ENCODE data around the gene CFAP54.
"Not testable (repeated sequence)": the region's sequence is repeated elsewhere in the genome, so short reads cannot be mapped to it uniquely, and the experiment has no call there.

Gene CFAP54

DNA sequence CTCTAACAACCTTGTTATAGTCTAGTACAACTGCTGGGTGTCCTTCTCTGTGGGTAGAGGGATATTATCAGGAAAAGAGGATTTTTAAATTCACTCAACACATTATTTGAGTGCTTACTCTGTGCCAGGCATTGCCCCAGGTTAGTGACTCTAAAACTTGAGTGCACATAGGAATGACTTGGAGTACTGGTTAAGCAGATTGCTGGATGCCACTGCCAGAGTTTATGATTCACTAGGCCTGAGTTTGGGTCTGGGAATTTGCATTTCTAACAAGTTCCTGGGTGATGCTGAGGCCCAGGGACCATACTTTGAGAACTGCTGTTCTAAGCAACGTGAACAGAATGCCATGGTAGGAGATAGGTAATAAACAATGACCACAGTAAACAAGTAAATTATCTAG is 96.6 kb downstream of the CFAP54 start:
- ChIA-PET CTCF (no interaction called here), POLR2A (no interaction called here)
- no peaks in the 10 kb centered on the region for H3K4me1 ChIP-seq (ENCODE audit: control insufficient read depth, insufficient read depth, low read length)
- H3K9me3 ChIP-seq (ENCODE audit: control insufficient read depth, insufficient read depth, low read depth, low read length): no peaks in the 10 kb centered on the region
- no peak for TF ChIP-seq ZNF521 (tag by site-specific recombination; IDR thresholded peaks at IDR 0.05)
- no peak overlapping the region for H3K27ac ChIP-seq (ENCODE audit: extremely low read depth, low read depth, low read length)
- H3K4me3 ChIP-seq (ENCODE audit: low read depth, low read length): no peak overlapping the region
- no peaks in the 10 kb centered on the region for H3K36me3 ChIP-seq (ENCODE audit: control insufficient read depth in 2 of 2, insufficient read depth in 1 of 2, low read length in 2 of 2)

DNA sequence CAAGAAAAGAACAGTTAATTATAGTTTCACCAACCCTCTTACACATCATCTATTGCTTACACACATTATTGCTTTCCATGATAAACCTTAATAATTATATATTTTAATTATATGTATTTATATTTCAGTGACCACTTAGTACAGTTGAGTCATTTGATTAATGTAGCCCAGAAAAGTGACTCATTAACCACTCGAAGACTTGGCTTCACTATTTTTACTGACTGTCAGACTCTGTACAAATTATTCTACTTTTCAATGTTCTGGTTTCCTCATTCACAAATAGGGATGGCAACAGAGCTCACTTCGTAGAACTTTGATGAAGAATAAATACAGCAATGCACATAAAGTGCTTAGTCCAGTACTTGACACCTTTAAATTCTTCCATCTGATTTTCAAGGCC is 98.3 kb downstream of the CFAP54 start:
- Histone ChIP-seq H3K36me3 (ENCODE audit: control insufficient read depth in 2 of 2, insufficient read depth in 1 of 2, low read length in 2 of 2) (no peaks in the 10 kb centered on the region), H3K27ac (ENCODE audit: extremely low read depth, low read depth, low read length) (no peak overlapping the region), H3K4me3 (ENCODE audit: low read depth, low read length) (no peak overlapping the region), H3K4me1 (ENCODE audit: control insufficient read depth, insufficient read depth, low read length) (no peaks in the 10 kb centered on the region), H3K9me3 (ENCODE audit: control insufficient read depth, insufficient read depth, low read depth, low read length) (no peaks in the 10 kb centered on the region)
- TF ChIP-seq HOXC10 (CRISPR knock-in tag; IDR thresholded peaks at IDR 0.05) (no peak), ZNF571 (tag by site-specific recombination; IDR thresholded peaks at IDR 0.05) (no peak), SP7 (tag by site-specific recombination; IDR thresholded peaks at IDR 0.05) (no peak), ZNF121 (tag by site-specific recombination; IDR thresholded peaks at IDR 0.05) (no peak), ZNF747 (tag by site-specific recombination; IDR thresholded peaks at IDR 0.05) (no peak)
- TF ChIP-seq, protein P1, sequence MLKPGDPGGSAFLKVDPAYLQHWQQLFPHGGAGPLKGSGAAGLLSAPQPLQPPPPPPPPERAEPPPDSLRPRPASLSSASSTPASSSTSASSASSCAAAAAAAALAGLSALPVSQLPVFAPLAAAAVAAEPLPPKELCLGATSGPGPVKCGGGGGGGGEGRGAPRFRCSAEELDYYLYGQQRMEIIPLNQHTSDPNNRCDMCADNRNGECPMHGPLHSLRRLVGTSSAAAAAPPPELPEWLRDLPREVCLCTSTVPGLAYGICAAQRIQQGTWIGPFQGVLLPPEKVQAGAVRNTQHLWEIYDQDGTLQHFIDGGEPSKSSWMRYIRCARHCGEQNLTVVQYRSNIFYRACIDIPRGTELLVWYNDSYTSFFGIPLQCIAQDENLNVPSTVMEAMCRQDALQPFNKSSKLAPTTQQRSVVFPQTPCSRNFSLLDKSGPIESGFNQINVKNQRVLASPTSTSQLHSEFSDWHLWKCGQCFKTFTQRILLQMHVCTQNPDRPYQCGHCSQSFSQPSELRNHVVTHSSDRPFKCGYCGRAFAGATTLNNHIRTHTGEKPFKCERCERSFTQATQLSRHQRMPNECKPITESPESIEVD (tag by site-specific recombination; IDR thresholded peaks at IDR 0.05): no peak
- ChIA-PET POLR2A (no interaction called here), CTCF (no interaction called here)

DNA sequence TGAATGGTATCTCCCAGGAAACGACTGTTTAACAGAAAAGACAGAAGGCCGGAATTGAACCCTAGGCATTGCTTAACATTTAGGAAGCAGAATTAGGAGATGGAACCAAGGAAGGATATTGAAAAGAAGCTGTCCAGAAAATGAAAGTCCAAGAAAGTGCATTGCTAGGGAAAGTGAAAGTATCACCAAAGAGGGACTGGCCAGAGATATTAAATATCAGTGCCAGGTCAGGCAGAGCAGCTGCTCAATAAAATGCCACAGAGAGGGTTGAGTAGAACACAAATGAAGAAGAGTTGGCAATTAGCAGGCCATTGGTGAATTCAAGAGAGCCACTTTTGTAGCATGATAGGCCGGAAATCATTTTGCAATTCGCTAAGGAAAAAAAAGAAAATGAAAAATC is 101.6 kb downstream of the CFAP54 start:
- POLR2A ChIA-PET: no interaction called here

DNA sequence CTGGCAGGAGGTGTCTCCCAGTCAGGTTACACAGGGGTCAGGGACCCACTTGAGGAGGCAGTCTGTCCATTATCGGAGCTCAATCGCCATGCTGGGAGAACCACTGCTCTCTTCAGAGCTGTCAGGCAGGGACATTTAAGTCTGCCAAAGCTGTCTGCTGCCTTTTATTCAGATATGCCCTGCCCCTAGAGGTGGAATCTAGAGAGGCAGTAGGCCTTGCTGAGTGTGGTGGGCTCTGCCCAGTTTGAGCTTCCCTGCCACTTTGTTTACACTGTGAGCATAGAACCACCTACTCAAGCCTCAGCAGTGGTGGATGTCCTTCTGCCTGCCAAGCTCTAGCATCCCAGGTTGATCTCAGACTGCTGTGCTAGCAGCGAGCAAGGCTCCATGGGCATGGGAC is 115.0 kb downstream of the CFAP54 start:
- CTCF ChIA-PET; H3K9me3 ChIP-seq (ENCODE audit: control insufficient read depth, insufficient read depth, low read depth, low read length); H3K27ac ChIP-seq (ENCODE audit: extremely low read depth, low read depth, low read length); H3K4me3 ChIP-seq (ENCODE audit: low read depth, low read length); H3K4me1 ChIP-seq (ENCODE audit: control insufficient read depth, insufficient read depth, low read length); H3K36me3 ChIP-seq (ENCODE audit: control insufficient read depth in 2 of 2, insufficient read depth in 1 of 2, low read length in 2 of 2); POLR2A ChIA-PET: not testable (repeated sequence)

More for the DNA sequence above, 101.6 kb downstream of the CFAP54 start:
- no peak overlapping the region for H3K27ac ChIP-seq (ENCODE audit: extremely low read depth, low read depth, low read length)
- no peaks in the 10 kb centered on the region for H3K36me3 ChIP-seq (ENCODE audit: control insufficient read depth in 2 of 2, insufficient read depth in 1 of 2, low read length in 2 of 2)
- H3K4me1 ChIP-seq (ENCODE audit: control insufficient read depth, insufficient read depth, low read length): no peaks in the 10 kb centered on the region
- no peaks in the 10 kb centered on the region for H3K9me3 ChIP-seq (ENCODE audit: control insufficient read depth, insufficient read depth, low read depth, low read length)
- CTCF ChIA-PET: no interaction called here
- no peak overlapping the region for H3K4me3 ChIP-seq (ENCODE audit: low read depth, low read length)
- TF ChIP-seq ZNF423 (tag by site-specific recombination; IDR thresholded peaks at IDR 0.05) (no peak), PRDM1 (tag by site-specific recombination; IDR thresholded peaks at IDR 0.05) (peak; percentile 81), ZBTB8A (tag by site-specific recombination; IDR thresholded peaks at IDR 0.05) (no peak)

DNA sequence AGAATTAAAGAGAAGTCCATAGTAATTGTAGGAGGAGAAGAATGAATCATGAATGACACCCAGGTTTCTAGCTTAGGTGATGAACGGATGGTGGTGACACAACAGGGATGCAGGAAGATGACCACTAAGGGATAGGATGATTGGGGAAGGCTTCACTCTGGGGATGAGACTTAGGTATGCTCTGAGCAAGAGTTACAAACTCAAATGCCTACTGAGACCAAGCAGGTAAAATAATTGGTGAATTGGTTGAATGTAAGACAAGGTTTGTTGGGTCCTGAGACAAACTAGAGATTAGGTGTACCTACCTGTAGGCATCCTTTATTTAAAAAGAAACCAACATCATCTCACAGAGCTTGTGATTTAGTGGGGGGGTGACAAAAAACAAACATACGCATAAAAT is 116.3 kb downstream of the CFAP54 start:
- ChIA-PET CTCF (interaction anchor here (0.6 kb wide), 1 partner anchor 139 kb away, joined by 3 read pairs; no protein-coding TSS in a partner anchor), POLR2A (no interaction called here)
- no peaks in the 10 kb centered on the region for H3K4me1 ChIP-seq (ENCODE audit: control insufficient read depth, insufficient read depth, low read length)
- no peak for TF ChIP-seq ZFHX2 (tag by site-specific recombination; conservative IDR thresholded peaks at IDR 0.05)
- TF ChIP-seq TRIM28 (IDR thresholded peaks at IDR 0.05; ENCODE audit: borderline replicate concordance, low read length): no peak
- no peak overlapping the region for H3K27ac ChIP-seq (ENCODE audit: extremely low read depth, low read depth, low read length)
- no peak overlapping the region for H3K4me3 ChIP-seq (ENCODE audit: low read depth, low read length)
- no peaks in the 10 kb centered on the region for H3K9me3 ChIP-seq (ENCODE audit: control insufficient read depth, insufficient read depth, low read depth, low read length)
- no peaks in the 10 kb centered on the region for H3K36me3 ChIP-seq (ENCODE audit: control insufficient read depth in 2 of 2, insufficient read depth in 1 of 2, low read length in 2 of 2)

DNA sequence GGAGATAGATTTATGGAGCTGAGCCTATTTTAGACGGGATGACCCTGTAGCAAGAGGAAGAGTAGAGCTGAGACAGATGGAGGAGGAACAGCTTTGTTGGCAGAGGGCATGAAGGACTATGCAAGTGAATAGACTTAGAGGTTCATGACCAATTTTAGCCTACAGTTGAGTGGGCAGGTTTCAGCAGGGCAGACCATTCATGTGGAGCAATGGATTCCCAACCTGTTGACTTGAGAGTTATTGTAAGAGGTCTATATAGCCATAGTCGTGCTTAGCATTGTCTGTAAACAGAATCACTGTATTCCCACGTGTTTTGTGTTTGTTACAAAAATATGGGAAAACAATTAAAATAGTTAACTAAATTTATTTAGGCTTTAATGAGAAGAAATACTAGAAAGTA is 116.8 kb downstream of the CFAP54 start:
- H3K9me3 ChIP-seq (ENCODE audit: control insufficient read depth, insufficient read depth, low read depth, low read length): no peaks in the 10 kb centered on the region
- ChIA-PET CTCF (no interaction called here), POLR2A (no interaction called here)
- H3K4me3 ChIP-seq (ENCODE audit: low read depth, low read length): no peak overlapping the region
- no peaks in the 10 kb centered on the region for H3K36me3 ChIP-seq (ENCODE audit: control insufficient read depth in 2 of 2, insufficient read depth in 1 of 2, low read length in 2 of 2)
- no peaks in the 10 kb centered on the region for H3K4me1 ChIP-seq (ENCODE audit: control insufficient read depth, insufficient read depth, low read length)
- H3K27ac ChIP-seq (ENCODE audit: extremely low read depth, low read depth, low read length): no peak overlapping the region
- TF ChIP-seq ZNF521 (tag by site-specific recombination; IDR thresholded peaks at IDR 0.05) (no peak), MEIS1 (CRISPR knock-in tag; IDR thresholded peaks at IDR 0.05; ENCODE audit: borderline replicate concordance) (no peak), ZFP37 (tag by site-specific recombination; IDR thresholded peaks at IDR 0.05) (no peak), RBAK (tag by site-specific recombination; IDR thresholded peaks at IDR 0.05) (no peak), ZNF157 (tag by site-specific recombination; IDR thresholded peaks at IDR 0.05) (no peak), ZSCAN30 (tag by site-specific recombination; IDR thresholded peaks at IDR 0.05) (no peak)
- TF ChIP-seq, protein P2, sequence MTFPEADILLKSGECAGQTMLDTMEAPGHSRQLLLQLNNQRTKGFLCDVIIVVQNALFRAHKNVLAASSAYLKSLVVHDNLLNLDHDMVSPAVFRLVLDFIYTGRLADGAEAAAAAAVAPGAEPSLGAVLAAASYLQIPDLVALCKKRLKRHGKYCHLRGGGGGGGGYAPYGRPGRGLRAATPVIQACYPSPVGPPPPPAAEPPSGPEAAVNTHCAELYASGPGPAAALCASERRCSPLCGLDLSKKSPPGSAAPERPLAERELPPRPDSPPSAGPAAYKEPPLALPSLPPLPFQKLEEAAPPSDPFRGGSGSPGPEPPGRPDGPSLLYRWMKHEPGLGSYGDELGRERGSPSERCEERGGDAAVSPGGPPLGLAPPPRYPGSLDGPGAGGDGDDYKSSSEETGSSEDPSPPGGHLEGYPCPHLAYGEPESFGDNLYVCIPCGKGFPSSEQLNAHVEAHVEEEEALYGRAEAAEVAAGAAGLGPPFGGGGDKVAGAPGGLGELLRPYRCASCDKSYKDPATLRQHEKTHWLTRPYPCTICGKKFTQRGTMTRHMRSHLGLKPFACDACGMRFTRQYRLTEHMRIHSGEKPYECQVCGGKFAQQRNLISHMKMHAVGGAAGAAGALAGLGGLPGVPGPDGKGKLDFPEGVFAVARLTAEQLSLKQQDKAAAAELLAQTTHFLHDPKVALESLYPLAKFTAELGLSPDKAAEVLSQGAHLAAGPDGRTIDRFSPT (tag by site-specific recombination; IDR thresholded peaks at IDR 0.05): no peak
- TF ChIP-seq, protein P3, sequence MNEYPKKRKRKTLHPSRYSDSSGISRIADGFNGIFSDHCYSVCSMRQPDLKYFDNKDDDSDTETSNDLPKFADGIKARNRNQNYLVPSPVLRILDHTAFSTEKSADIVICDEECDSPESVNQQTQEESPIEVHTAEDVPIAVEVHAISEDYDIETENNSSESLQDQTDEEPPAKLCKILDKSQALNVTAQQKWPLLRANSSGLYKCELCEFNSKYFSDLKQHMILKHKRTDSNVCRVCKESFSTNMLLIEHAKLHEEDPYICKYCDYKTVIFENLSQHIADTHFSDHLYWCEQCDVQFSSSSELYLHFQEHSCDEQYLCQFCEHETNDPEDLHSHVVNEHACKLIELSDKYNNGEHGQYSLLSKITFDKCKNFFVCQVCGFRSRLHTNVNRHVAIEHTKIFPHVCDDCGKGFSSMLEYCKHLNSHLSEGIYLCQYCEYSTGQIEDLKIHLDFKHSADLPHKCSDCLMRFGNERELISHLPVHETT (tag by site-specific recombination; IDR thresholded peaks at IDR 0.05): no peak
